Measurements from ENCODE around the gene BIN1. TPM values are rescaled to one million over a fixed set of nuclear protein-coding genes. Genes with fewer than 3 reads are reported as not detected.

Gene BIN1
- total and polyA plus RNA-seq, 2 donors (not counting 1 experiment from before 2014, with no cell fraction given) = 90.6 to 92.3 TPM

DNA sequence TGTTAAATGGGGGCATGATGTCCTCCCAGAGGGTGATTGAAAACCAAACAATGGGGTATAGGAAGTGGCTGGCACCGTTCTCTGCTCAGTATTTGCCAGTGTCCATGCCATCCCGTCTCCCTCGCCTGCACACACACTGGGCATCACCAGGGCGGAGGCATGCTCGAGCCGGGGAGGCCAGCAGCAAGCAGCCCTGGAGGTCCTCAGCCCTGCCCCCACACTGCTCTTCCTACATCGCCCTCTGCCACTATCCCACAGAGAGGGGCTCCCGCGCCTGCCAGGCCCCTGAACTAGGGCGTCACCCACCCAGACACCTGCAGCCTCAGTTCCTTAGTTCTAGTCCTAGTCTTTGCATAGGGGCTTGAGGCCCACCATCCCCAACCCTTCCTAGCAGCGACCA is 50.9 kb downstream of the BIN1 start:
- ATAC-seq (ENCODE audit: low read depth) = no peak
- no peak overlapping the region for H3K27ac Mint-ChIP-seq
- H3K4me1 ChIP-seq (ENCODE audit: control insufficient read depth in 2 of 2, insufficient read depth in 2 of 2, low read length in 2 of 2) = no peaks in the 10 kb centered on the region
- H3K27ac ChIP-seq (ENCODE audit: low read length in 2 of 2) = no peak overlapping the region
- no peak for DNase-seq
- H3K4me3 Mint-ChIP-seq = no peak overlapping the region
- H3K9me3 Mint-ChIP-seq (ENCODE audit: insufficient read depth) = no peaks in the 10 kb centered on the region
- no peaks in the 10 kb centered on the region for H3K27me3 ChIP-seq (replicated peaks in 1 of 4; ENCODE audit: control extremely low read depth in 1 of 4, control insufficient read depth in 3 of 4, insufficient read depth in 4 of 4, low read length in 3 of 4)
- peaks cover 51% of the 10 kb centered on the region for H4K20me1 ChIP-seq (ENCODE audit: control insufficient read depth, insufficient read depth, low read length, poor library complexity, severe bottlenecking)
- H3K4me3 ChIP-seq (ENCODE audit: control extremely low read depth in 1 of 5, extremely low read depth in 1 of 5, insufficient read depth in 1 of 5, low read depth in 2 of 5, low read length in 4 of 5) = no peak overlapping the region
- ChIA-PET POLR2A (no interaction called here), CTCF (no interaction called here)
- intact Hi-C loops (cut with micrococcal nuclease) = no loop called here
- no peaks in the 10 kb centered on the region for H3K79me2 ChIP-seq (ENCODE audit: control insufficient read depth, insufficient read depth, low read length)
- H3K4me1 Mint-ChIP-seq = no peaks in the 10 kb centered on the region
- no peaks in the 10 kb centered on the region for H3K27me3 Mint-ChIP-seq
- H2AFZ ChIP-seq (ENCODE audit: insufficient read depth, low read depth, low read length, poor library complexity, severe bottlenecking) = no peak overlapping the region
- H3K4me2 ChIP-seq (replicated peaks; ENCODE audit: low read depth, low read length, poor library complexity, severe bottlenecking) = no peak overlapping the region
- no peak for TF ChIP-seq EZH2 (IDR thresholded peaks at IDR 0.05; ENCODE audit: borderline replicate concordance, insufficient read depth, low read depth, low read length, poor library complexity, severe bottlenecking)
- TF ChIP-seq, protein P1, sequence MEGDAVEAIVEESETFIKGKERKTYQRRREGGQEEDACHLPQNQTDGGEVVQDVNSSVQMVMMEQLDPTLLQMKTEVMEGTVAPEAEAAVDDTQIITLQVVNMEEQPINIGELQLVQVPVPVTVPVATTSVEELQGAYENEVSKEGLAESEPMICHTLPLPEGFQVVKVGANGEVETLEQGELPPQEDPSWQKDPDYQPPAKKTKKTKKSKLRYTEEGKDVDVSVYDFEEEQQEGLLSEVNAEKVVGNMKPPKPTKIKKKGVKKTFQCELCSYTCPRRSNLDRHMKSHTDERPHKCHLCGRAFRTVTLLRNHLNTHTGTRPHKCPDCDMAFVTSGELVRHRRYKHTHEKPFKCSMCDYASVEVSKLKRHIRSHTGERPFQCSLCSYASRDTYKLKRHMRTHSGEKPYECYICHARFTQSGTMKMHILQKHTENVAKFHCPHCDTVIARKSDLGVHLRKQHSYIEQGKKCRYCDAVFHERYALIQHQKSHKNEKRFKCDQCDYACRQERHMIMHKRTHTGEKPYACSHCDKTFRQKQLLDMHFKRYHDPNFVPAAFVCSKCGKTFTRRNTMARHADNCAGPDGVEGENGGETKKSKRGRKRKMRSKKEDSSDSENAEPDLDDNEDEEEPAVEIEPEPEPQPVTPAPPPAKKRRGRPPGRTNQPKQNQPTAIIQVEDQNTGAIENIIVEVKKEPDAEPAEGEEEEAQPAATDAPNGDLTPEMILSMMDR (IDR thresholded peaks at IDR 0.05) = no peak
- WGBS (ENCODE audit: insufficient coverage) = 96% methylated on average over 10 of the region's 11 CpGs
- H3K9ac ChIP-seq (ENCODE audit: low read length) = no peak overlapping the region
- peaks cover 0 to 52% of the 10 kb centered on the region in 2 experiments for H3K36me3 ChIP-seq (replicated peaks in 1 of 2; ENCODE audit: control extremely low read depth in 1 of 2, control insufficient read depth in 1 of 2, extremely low read depth in 1 of 2, insufficient read depth in 2 of 2, low read length in 1 of 2)
- H3K9me3 ChIP-seq (ENCODE audit: control extremely low read depth in 1 of 3, control insufficient read depth in 2 of 3, insufficient read depth in 1 of 3, low read length in 2 of 3) = no peaks in the 10 kb centered on the region

DNA sequence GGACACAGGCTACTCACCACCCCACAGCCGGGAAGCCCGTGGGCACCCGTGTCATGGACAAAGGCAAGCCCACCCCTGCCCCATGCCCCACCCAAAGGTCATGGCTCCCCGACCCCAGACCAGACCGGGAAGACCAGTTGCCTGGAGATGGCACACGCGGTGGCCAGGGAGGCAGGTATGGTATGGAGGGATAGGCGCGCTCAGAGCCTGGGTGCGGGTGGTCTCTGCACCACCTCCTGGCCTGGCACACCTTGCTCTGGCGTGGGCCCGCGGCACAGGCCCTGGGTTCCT is 51.2 kb downstream of the BIN1 start:
- Mint-ChIP-seq H3K4me1 (no peaks in the 10 kb centered on the region), H3K4me3 (no peak overlapping the region), H3K9me3 (ENCODE audit: insufficient read depth) (no peaks in the 10 kb centered on the region), H3K27me3 (no peaks in the 10 kb centered on the region), H3K27ac (no peak overlapping the region)
- H3K27ac ChIP-seq (ENCODE audit: low read length in 2 of 2) = no peak overlapping the region
- DNase-seq (no peak), ATAC-seq (ENCODE audit: low read depth) (no peak)
- ChIA-PET POLR2A (no interaction called here), CTCF (no interaction called here)
- H3K4me2 ChIP-seq (replicated peaks; ENCODE audit: low read depth, low read length, poor library complexity, severe bottlenecking) = no peak overlapping the region
- no peak overlapping the region for H2AFZ ChIP-seq (ENCODE audit: insufficient read depth, low read depth, low read length, poor library complexity, severe bottlenecking)
- no peak overlapping the region for H3K9ac ChIP-seq (ENCODE audit: low read length)
- no peak for TF ChIP-seq EZH2 (IDR thresholded peaks at IDR 0.05; ENCODE audit: borderline replicate concordance, insufficient read depth, low read depth, low read length, poor library complexity, severe bottlenecking)
- TF ChIP-seq, protein P1 (IDR thresholded peaks at IDR 0.05) = no peak
- intact Hi-C loops (cut with micrococcal nuclease) = no loop called here
- H3K9me3 ChIP-seq (ENCODE audit: control extremely low read depth in 1 of 3, control insufficient read depth in 2 of 3, insufficient read depth in 1 of 3, low read length in 2 of 3) = no peaks in the 10 kb centered on the region
- peaks cover 0 to 52% of the 10 kb centered on the region in 2 experiments for H3K36me3 ChIP-seq (replicated peaks in 1 of 2; ENCODE audit: control extremely low read depth in 1 of 2, control insufficient read depth in 1 of 2, extremely low read depth in 1 of 2, insufficient read depth in 2 of 2, low read length in 1 of 2)
- H3K4me1 ChIP-seq (ENCODE audit: control insufficient read depth in 2 of 2, insufficient read depth in 2 of 2, low read length in 2 of 2) = no peaks in the 10 kb centered on the region
- peaks cover 51% of the 10 kb centered on the region for H4K20me1 ChIP-seq (ENCODE audit: control insufficient read depth, insufficient read depth, low read length, poor library complexity, severe bottlenecking)
- H3K4me3 ChIP-seq (ENCODE audit: control extremely low read depth in 1 of 5, extremely low read depth in 1 of 5, insufficient read depth in 1 of 5, low read depth in 2 of 5, low read length in 4 of 5) = no peak overlapping the region
- H3K79me2 ChIP-seq (ENCODE audit: control insufficient read depth, insufficient read depth, low read length) = no peaks in the 10 kb centered on the region
- H3K27me3 ChIP-seq (replicated peaks in 1 of 4; ENCODE audit: control extremely low read depth in 1 of 4, control insufficient read depth in 3 of 4, insufficient read depth in 4 of 4, low read length in 3 of 4) = no peaks in the 10 kb centered on the region
- WGBS (ENCODE audit: insufficient coverage) = 100% methylated on average over 11 of the region's 13 CpGs
